Lung (tissue), 12 donors: ENCODE measurements around the gene HEMK1. TPM values are rescaled to one million over a fixed set of nuclear protein-coding genes. Genes with fewer than 3 reads are reported as not detected.

ENCODE experiments used
- ATAC-seq: fragments of 200-7000 bp; cut with Tn5 transposase; one replicate; pipeline ENCODE4 v1.9.1; 2020; ENCODE audit warnings: moderate number of reproducible peaks; ENCODE audit not compliant: insufficient read depth, low FRiP score
- DNase-seq, 3 donors: peaks; one replicate each; pipeline ENCODE4 v3.0.0-alpha.2; 2013 to 2017
- H3K27ac ChIP-seq, 2 donors: one replicate each; pipeline ENCODE4 v1.5.1; 2013; ENCODE audit warnings: mild to moderate bottlenecking in 2 of 2, moderate library complexity in 2 of 2, control low read depth in 1 of 2, inconsistent platforms in 1 of 2, low read depth in 1 of 2, low read length in 1 of 2
- H3K27me3 ChIP-seq, 3 donors: one replicate each; pipeline ENCODE4 v1.5.1; 2013; ENCODE audit warnings: low read length in 2 of 3; ENCODE audit not compliant: control insufficient read depth in 3 of 3, insufficient read depth in 3 of 3
- H3K36me3 ChIP-seq, 4 donors: one replicate each; pipeline ENCODE4 v1.5.1; 2013; ENCODE audit warnings: low read length in 4 of 4, mild to moderate bottlenecking in 1 of 4, moderate library complexity in 1 of 4; ENCODE audit not compliant: control insufficient read depth in 4 of 4, insufficient read depth in 4 of 4
- H3K4me1 ChIP-seq, 5 donors: one replicate each; pipeline ENCODE4 v1.5.1; 2013; ENCODE audit warnings: low read length in 5 of 5, mild to moderate bottlenecking in 2 of 5, moderate library complexity in 1 of 5; ENCODE audit not compliant: control insufficient read depth in 5 of 5, insufficient read depth in 5 of 5
- H3K4me3 ChIP-seq: one replicate; pipeline ENCODE4 v1.5.1; 2013; ENCODE audit warnings: mild to moderate bottlenecking, control low read depth, moderate library complexity
- H3K9ac ChIP-seq, 2 donors: one replicate each; pipeline ENCODE4 v1.5.1; 2013; ENCODE audit warnings: low read length in 2 of 2, control low read depth in 1 of 2; ENCODE audit not compliant: insufficient read depth in 1 of 2
- H3K9me3 ChIP-seq, 4 donors: one replicate each; pipeline ENCODE4 v1.5.1; 2013; ENCODE audit warnings: low read length in 3 of 4, mild to moderate bottlenecking in 1 of 4, moderate library complexity in 1 of 4; ENCODE audit not compliant: control insufficient read depth in 4 of 4, insufficient read depth in 3 of 4
- WGBS, 2 donors: extraction: QIAGEN DNeasy Blood & Tissue Kit; methylation state at CpG; one replicate each; pipeline ENCODE4 v1.1.7; 2013; 5-methylcytosine and 5-hydroxymethylcytosine counted together
- polyA plus RNA-seq, 2 donors: library from polyadenylated mRNA; stranded (reverse); fragments of 200-250 nt; gene quantifications; one replicate each; pipeline ENCODE4 v1.2.1, GENCODE V29; 2013
- total RNA-seq, 2 donors: library from RNA; depleted of rRNA in 1 of 2; stranded (reverse); fragments of >200 nt in 1 of 2; gene quantifications; one replicate each; pipeline ENCODE4 v1.2.1, GENCODE V29; 2014 to 2021
- TF ChIP-seq, protein P1 (sequence below): IDR thresholded peaks from 2 replicates; pipeline ENCODE4 v1.5.1; 2012; ENCODE audit warnings: mild to moderate bottlenecking; ENCODE audit errors: control extremely low read depth, extremely low read depth
- donor health status: control.
- donor health status: control.
- donor health status: Bipolar disorder and iron deficiency.
- donor health status: healthy.
- donor health status: DM: yes; HTN: yes; CAD: no.

HEMK1 gene
- total and polyA plus RNA-seq, 4 donors, result 16.0 to 28.0 (median 18.7) TPM

DNA sequence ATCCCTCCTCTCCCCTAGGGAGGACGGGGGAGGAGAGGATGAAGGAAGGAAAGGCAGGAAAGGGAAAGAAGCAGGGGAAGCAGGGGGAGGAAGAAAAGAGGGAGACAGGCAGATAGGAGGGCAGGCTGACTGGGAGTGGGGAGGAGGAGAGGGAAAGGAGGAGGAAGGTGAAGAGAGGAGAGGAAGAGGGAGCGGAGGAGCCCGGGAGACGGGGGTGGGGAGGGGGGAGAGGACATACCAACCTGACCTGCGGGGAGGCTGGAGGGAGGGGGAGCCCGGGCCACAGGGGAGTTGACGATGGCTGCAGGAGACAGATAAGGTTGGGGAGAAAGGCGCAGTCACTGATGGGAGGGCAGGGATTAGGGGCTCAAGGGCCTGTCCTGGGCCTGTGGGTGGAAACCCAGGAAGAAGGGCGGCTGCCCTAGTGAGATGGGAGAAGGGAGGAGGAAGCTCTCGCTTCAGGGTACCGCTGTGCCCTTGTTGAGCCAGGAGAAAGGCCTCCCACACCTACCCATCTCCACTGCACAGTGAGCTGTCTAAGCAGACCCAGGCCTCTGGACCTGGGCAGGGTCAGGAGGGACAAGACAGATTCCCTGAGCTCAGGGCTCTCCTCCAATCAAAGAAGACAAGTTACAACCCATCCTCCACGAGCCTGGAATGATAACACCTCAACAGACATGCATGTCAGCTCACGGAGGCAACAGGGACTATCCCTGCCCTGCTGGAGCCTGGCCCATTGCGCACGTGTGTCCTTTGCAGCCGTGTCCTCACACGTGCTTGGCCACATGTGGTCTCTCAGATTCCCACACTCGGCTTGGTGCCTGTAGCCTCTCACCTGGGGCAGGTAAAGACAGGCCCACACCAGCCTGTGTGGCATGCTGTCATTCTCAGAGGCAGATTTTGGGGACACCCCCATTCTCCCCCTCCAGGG is 29.7 kb upstream of the HEMK1 start:
- Histone ChIP-seq H3K9me3 (no peaks in the 10 kb centered on the region), H3K36me3 (no peaks in the 10 kb centered on the region), H3K4me3 (no peak overlapping the region), H3K4me1 (peaks cover 0 to 4% (median 0%) of the 10 kb centered on the region in 5 donors), H3K9ac (no peak overlapping the region), H3K27me3 (peaks cover 0 to 4% (median 0%) of the 10 kb centered on the region in 3 donors), H3K27ac (no peak overlapping the region)
- TF ChIP-seq, protein P1, sequence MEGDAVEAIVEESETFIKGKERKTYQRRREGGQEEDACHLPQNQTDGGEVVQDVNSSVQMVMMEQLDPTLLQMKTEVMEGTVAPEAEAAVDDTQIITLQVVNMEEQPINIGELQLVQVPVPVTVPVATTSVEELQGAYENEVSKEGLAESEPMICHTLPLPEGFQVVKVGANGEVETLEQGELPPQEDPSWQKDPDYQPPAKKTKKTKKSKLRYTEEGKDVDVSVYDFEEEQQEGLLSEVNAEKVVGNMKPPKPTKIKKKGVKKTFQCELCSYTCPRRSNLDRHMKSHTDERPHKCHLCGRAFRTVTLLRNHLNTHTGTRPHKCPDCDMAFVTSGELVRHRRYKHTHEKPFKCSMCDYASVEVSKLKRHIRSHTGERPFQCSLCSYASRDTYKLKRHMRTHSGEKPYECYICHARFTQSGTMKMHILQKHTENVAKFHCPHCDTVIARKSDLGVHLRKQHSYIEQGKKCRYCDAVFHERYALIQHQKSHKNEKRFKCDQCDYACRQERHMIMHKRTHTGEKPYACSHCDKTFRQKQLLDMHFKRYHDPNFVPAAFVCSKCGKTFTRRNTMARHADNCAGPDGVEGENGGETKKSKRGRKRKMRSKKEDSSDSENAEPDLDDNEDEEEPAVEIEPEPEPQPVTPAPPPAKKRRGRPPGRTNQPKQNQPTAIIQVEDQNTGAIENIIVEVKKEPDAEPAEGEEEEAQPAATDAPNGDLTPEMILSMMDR, result no peak
- ATAC-seq (no peak), DNase-seq (no peak)
- WGBS, 2 donors, result 66 to 68% methylated on average over 18 of the region's 18 CpGs

DNA sequence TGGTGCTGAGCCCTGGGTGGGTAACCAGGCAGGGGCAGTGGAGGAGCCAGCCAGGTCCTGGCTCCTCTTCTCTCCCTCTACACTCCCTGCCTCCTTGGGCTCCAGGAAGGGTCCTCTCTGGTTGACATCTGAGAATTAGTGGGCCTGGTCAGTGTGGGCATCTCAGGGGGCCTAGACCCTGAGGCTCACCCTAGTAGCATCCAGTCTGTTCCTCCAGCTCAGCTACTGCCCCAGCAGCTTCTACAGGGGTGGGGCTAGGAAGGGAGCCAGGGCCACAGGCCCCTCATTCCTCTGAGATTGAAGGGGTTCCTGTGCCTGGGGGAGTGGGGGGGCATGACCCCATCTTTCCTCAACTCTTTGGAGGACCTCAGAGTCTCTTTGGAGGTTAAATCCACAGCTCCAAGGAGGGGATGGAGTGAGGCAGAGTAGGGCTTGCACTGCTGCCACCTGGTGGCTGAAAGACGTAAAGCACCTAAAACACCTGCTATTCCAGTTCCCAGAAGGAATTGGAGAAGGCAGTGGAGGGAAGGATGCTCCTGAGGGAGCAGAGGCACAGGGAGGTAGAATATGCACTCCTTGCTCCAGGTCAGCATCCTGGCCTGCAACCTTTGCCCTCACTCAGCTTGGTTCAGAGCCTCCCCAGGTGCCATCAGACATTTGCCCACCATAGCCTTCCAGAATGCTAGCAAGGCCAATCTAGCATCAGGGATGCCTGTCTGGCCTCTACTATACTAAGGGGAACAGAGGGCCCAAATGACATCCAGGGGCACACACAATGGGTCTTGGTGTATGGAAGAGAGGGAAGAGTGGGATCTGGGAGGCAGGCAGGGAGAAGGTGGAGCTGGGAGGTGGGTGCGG is 26.9 kb upstream of the HEMK1 start:
- H3K27me3 ChIP-seq, result peaks cover 0 to 2% (median 0%) of the 10 kb centered on the region in 3 donors
- H3K36me3 ChIP-seq, result no peaks in the 10 kb centered on the region
- peak; percentile 68 for ATAC-seq
- H3K4me1 ChIP-seq, result no peaks in the 10 kb centered on the region
- no peaks in the 10 kb centered on the region for H3K9me3 ChIP-seq
- H3K27ac ChIP-seq, result no peak overlapping the region
- no peak overlapping the region for H3K9ac ChIP-seq
- TF ChIP-seq, protein P1, result peak; percentile 82
- WGBS, 2 donors, result 47% methylated on average over 2 of the region's 2 CpGs
- peak; percentile 74 to 82 (median 77) for DNase-seq
- no peak overlapping the region for H3K4me3 ChIP-seq

GRCh38 chr3:50545781-50546180 is 23.5 kb upstream of the HEMK1 start:
- 63 to 72% methylated on average over 1 of the region's 1 CpG for WGBS, 2 donors
- no peak for ATAC-seq
- TF ChIP-seq, protein P1, result no peak

More at GRCh38 chr3:50545781-50546180, 23.5 kb upstream of the HEMK1 start:
- Histone ChIP-seq H3K9me3 (no peaks in the 10 kb centered on the region), H3K4me3 (no peak overlapping the region), H3K4me1 (peaks cover 0 to 5% (median 1%) of the 10 kb centered on the region in 5 donors), H3K27ac (no peak overlapping the region), H3K9ac (no peak overlapping the region), H3K36me3 (no peaks in the 10 kb centered on the region), H3K27me3 (peaks cover 0 to 2% (median 0%) of the 10 kb centered on the region in 3 donors)
- no peak for DNase-seq
